ENCODE measurements around the gene IRF5.
A peak's percentile ranks its signal among the peaks of the same experiment; 100 is the strongest.
"Not testable (repeated sequence)": the region's sequence is repeated elsewhere in the genome, so short reads cannot be mapped to it uniquely, and the experiment has no call there.

Gene IRF5

GRCh38 chr7:128908750-128909624 is 28.7 kb upstream of the IRF5 start:
- TF ChIP-seq FOXK2 (IDR thresholded peaks at IDR 0.05) (no peak), NFRKB (IDR thresholded peaks at IDR 0.05) (no peak)
- ChIA-PET POLR2A (no interaction called here), CTCF (interaction anchor here (1.0 kb wide), 1 partner anchor 255 kb away, joined by 3 read pairs; no protein-coding TSS in a partner anchor)
- DNase-seq (ENCODE audit: extremely low spot score): no peak

DNA sequence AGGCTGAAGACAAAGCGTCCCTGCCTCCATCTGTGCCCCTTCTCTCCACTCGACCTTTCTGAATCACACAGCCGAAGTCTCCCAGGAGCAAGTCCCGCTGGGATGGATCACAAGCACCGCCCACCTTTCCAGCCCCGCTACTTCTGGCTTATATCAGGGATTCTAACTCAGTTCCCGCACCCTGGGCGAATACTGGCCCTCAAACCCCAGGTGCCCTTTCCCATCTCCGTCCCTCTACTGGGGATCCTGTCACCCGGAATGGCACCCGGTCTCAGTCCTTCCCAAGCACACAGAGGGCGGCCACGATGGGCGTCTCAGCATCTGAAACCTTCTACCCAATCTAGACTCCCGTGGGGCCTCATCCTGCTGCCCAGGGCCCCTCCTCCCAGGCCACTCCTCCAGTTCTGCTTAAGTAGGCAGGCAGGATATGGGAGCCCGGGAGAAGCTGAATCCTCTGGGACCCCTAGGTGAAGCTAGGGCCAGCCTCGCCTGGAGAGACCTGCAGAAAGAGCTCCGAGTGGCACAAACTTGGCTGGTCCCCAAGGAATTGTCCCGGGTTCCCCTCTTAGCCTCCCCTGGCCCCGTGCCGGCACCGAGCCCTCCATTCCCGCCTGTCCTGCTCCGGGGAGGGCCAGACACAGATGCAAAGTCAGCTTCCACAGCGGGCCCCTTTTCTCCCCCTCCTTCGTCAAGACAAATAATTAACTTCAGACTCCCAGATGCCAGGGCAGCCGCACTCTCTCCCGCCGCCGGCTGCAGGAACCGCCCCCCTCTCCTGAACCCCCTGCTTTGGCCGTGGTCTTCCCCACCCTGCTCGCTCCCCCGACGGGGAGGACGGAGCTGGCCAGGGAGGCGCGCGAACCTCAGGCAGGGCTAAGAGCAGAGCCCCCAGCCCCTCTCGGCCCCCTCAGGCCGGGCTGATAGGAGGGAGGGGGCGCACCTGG is 27.8 kb upstream of the IRF5 start:
- TF ChIP-seq ARNT (IDR thresholded peaks at IDR 0.05): no peak
- no peak for TF ChIP-seq FOXA1 (IDR thresholded peaks at IDR 0.05)
- no peak for TF ChIP-seq ELF4 (IDR thresholded peaks at IDR 0.05)
- TF ChIP-seq HDGF (IDR thresholded peaks at IDR 0.05; ENCODE audit: borderline replicate concordance): no peak
- TF ChIP-seq L3MBTL2 (conservative IDR thresholded peaks at IDR 0.05): no peak
- TF ChIP-seq NFRKB (IDR thresholded peaks at IDR 0.05): no peak
- ChIA-PET CTCF (interaction anchor here (1.0 kb wide), 1 partner anchor 254 kb away, joined by 3 read pairs; no protein-coding TSS in a partner anchor), POLR2A (no interaction called here)
- peak; percentile 50 for DNase-seq (ENCODE audit: extremely low spot score)

- no peak for TF ChIP-seq ELF4 (IDR thresholded peaks at IDR 0.05)
- TF ChIP-seq LEF1 (IDR thresholded peaks at IDR 0.05; ENCODE audit: borderline replicate concordance): no peak
- TF ChIP-seq FOXK2 (IDR thresholded peaks at IDR 0.05): no peak
- no peak for TF ChIP-seq FOXM1 (IDR thresholded peaks at IDR 0.05; ENCODE audit: borderline replicate concordance)
- no peak for TF ChIP-seq NFRKB (IDR thresholded peaks at IDR 0.05)
- POLR2A ChIA-PET: no interaction called here
- DNase-seq (ENCODE audit: extremely low spot score): no peak
- CTCF ChIA-PET: interaction anchor here (1.8 kb wide), 1 partner anchor 181 kb away, joined by 9 read pairs; no protein-coding TSS in a partner anchor
Observed at GRCh38 chr7:128910569-128910945, 27.2 kb upstream of the IRF5 start, which contains the start of gene KCP. Gene KCP (minus strand): TSS chr7:128910709. CDS start chr7:128910676, 33 bp downstream.

DNA sequence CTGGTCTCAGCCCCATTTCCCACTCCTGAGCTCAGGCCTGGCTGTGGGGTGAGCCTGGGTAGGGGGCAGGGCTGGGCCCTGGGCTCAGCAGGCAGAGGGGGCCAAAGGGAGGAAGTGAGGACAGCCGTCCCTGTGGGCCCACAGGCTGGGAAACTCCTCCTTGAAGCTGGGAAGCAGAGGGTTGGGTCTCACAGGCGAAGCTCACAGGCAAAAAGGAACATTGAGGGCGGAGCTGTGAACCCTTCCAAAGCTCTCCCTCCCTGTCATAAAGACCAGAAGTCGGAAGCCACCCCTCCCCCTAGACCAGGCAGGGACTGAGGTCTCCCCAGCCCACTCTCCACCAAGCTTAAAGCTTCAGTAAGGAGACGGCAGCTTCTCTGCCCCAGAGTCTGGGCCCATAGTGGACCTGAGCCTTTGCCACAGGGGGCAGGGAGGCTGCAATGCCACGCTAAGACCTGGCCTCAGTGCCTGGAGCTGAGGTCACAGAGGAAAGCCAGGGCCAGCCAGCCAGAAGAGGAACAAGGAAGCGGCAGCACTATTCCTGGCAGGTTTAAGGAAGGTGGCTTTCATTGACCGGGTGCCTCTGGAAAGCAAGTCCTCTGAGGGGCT is 26.2 kb upstream of the IRF5 start:
- TF ChIP-seq ARNT (IDR thresholded peaks at IDR 0.05): no peak
- TF ChIP-seq PKNOX1 (IDR thresholded peaks at IDR 0.05): no peak
- TF ChIP-seq SUZ12 (IDR thresholded peaks at IDR 0.05): no peak
- no peak for TF ChIP-seq HDGF (IDR thresholded peaks at IDR 0.05; ENCODE audit: borderline replicate concordance)
- TF ChIP-seq LEF1 (IDR thresholded peaks at IDR 0.05; ENCODE audit: borderline replicate concordance): no peak
- DNase-seq (ENCODE audit: extremely low spot score): no peak
- CTCF ChIA-PET: interaction anchor here (0.5 to 1.8 kb wide), 3 partner anchors 22 to 180 kb away, joined by 3 to 9 read pairs (median 3); no protein-coding TSS in a partner anchor
- POLR2A ChIA-PET: no interaction called here

DNA sequence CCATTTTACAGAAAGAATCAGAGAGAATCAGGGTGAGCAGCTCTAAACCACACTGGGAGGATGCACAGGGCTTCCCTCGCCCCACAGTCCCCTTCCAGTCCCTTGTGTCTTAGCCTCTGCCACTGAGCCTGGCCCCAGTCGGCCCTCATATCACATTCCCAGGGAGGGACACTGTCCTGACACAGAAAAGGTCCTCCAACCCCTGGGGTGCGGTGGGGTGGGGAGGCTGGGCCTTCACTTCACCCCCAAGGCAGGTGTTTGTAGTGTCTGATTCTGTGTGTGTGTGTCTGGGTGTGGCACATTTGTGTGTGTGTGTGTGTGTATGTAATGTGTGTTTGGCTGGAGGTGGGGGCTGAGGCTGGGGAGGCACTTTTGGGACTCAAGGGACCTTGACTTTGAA is 25.4 kb upstream of the IRF5 start:
- TF ChIP-seq SUZ12 (IDR thresholded peaks at IDR 0.05) (no peak), ELF4 (IDR thresholded peaks at IDR 0.05) (no peak), NFRKB (IDR thresholded peaks at IDR 0.05) (no peak), LEF1 (IDR thresholded peaks at IDR 0.05; ENCODE audit: borderline replicate concordance) (no peak), ZNF384 (IDR thresholded peaks at IDR 0.05) (no peak), CTBP1 (IDR thresholded peaks at IDR 0.05; ENCODE audit: borderline replicate concordance) (no peak), BHLHE40 (IDR thresholded peaks at IDR 0.05; ENCODE audit: borderline replicate concordance) (no peak), TARDBP (IDR thresholded peaks at IDR 0.05) (no peak), HDGF (IDR thresholded peaks at IDR 0.05; ENCODE audit: borderline replicate concordance) (no peak), FOXK2 (IDR thresholded peaks at IDR 0.05) (no peak), FOXM1 (IDR thresholded peaks at IDR 0.05; ENCODE audit: borderline replicate concordance) (no peak), SP1 (IDR thresholded peaks at IDR 0.05) (no peak), L3MBTL2 (conservative IDR thresholded peaks at IDR 0.05) (no peak), FOXA1 (IDR thresholded peaks at IDR 0.05) (no peak), ARNT (IDR thresholded peaks at IDR 0.05) (no peak), PKNOX1 (IDR thresholded peaks at IDR 0.05) (no peak)
- CTCF ChIA-PET: interaction anchor here (0.6 to 1.8 kb wide), 2 partner anchors 23 to 180 kb away, joined by 3 to 9 read pairs; no protein-coding TSS in a partner anchor
- DNase-seq (ENCODE audit: extremely low spot score): no peak
- POLR2A ChIA-PET: no interaction called here

- CTCF ChIA-PET: not testable (repeated sequence)
Observed at GRCh38 chr7:128912709-128913495, 24.8 kb upstream of the IRF5 start.

More at GRCh38 chr7:128912709-128913495, 24.8 kb upstream of the IRF5 start:
- DNase-seq (ENCODE audit: extremely low spot score); POLR2A ChIA-PET: not testable (repeated sequence)
